GM18508 (cell line): ENCODE measurements around the gene MYG1.
"Not testable (repeated sequence)": the region's sequence is repeated elsewhere in the genome, so short reads cannot be mapped to it uniquely, and the experiment has no call there.

Experiments used
- ATAC-seq: cut with Tn5 transposase; IDR thresholded peaks from one replicate; pipeline ENCODE4 v1.9.1; 2021; ENCODE audit warnings: moderate number of reproducible peaks; ENCODE audit not compliant: insufficient read depth, unreplicated experiment

The MYG1 gene

GRCh38 chr12:53325511-53326061 is 26.1 kb downstream of the MYG1 start:
- ATAC-seq: no peak

DNA sequence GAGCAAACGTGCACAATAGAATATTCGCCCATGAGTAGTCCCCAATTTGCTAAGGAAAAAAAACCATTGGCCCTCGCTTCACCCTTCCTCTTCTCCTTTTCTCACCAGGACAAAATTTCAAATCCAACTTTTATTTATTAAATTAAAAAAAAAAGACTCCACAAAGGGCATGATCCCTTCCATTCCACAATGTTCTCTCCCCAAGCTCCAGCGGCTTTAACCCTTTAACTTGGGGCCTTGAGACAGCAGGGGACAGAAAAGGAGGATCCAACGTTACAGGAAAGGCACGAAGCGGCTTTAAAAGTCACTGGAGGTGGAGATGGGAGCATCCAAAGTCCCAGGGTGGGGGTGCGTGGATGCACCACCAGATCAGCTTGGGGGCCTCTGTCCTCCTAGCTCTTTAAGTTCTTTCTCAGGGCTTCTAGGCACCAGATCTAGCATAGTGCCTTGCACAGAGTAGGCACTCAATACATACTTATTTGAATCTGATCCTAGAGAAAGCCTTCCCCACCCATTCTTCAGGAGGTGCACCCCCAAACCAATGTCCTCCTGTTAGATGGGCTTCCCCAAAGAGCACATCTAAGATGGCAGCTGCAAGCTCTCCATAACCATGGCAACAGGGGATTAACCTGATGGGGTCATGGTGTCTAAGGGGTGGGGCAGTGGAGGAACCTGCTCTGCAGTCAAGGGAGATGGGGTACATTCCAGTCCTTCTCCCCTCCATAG is 27.1 kb downstream of the MYG1 start:
- no peak for ATAC-seq

GRCh38 chr12:53327435-53328042 is 28.0 kb downstream of the MYG1 start:
- ATAC-seq: no peak

DNA sequence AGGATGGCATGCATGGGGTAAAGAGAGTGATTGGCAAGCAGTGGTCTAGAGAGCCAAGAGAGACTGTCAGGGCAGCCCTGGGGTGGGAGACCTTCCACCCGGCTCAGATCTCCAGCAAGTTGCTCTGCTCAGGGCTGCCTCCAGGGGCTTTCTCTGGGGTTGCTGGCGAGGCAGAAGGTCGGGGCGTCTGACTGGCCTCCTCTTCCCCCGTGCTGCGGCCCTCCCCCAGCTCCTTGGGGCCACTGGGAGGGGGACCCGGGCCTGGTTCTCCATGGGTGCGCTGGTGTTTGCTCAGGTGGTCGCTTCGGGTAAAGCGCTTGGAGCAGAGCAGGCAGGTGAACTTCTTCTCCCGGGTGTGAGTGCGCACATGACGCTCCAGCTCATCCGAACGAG is 28.5 kb downstream of the MYG1 start:
- no peak for ATAC-seq

DNA sequence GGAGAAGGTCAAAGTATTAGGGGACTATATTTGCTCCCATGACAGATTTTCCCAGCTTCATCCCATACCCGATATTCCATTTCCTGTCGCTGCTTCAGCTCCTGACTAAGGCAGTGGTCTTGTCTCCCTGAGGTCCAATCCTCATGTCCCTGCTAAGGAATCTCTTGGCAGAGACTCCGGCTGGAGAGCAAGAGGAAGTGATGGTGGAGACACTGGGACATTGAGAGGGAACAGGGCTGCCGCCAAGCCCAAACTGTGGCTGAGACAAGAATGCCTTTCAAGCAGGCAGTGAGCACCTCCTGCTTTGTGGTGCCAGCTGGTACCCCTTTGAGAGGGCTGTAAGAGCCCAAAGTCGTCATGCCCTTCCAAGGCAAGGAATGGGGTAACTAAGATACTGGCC is 31.2 kb downstream of the MYG1 start:
- no peak for ATAC-seq

- not testable (repeated sequence) for ATAC-seq
These were observed 32.8 kb downstream of the MYG1 start for GRCh38 chr12:53332339-53332738.

DNA sequence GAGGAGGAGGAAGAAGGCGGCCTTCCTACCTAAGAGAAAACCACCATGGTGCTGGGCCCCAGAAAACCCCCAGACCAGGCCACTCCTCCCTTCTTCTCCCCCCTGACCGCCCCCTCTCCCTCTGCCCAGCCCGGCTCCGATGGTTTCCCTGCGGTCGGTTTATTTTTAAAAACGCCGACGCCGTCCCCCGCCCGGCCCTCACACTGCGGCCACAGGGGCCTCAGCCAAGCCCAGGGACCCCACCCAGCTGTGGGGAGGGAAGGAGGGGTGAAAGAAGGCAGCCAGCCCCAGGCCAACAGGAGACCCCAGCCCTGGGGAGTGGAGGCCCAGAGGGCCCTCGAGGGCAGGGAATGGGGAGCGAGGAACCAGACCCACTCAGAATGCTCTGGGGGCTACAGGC is 33.2 kb downstream of the MYG1 start:
- no peak for ATAC-seq

DNA sequence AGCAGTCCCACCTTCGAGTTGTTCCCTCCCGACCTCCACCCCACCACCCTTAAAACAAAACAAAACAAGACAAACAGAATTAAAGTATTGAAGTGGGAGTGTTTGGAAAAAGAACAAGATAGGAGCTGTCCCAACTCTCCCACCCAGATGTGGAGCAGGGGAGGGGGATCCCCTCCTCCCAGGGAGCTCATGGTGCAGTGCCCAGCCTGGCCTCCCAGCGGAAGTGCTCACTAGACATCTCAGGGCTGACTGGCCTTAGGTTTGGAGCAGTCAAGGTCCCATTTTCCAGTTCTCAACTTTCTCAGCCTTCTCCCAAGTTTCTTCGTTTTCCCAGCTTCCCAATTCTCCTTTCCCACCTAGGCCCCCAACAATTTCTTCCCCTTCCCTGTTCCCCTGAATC is 33.8 kb downstream of the MYG1 start:
- ATAC-seq: no peak

DNA sequence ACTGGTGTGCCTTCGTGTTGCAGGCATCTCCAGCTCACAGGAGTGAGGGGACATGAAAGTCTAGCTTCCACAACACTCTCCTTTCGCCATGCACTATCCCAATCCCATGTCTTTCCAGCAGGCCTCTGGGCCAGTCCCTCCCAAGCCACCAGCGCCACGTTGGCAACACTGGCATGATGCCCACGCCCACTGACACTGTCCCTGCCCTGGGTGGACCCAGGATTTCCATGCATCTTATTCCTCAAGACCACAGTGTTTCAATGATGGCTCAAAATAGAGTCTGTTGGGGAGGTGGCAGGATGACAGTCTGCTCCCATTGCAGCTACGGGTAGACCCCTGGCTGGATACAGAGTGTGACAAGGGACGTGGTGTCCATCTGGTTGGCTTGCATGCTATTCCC is 34.4 kb downstream of the MYG1 start:
- ATAC-seq: no peak

- no peak for ATAC-seq
These were observed 35.3 kb downstream of the MYG1 start for GRCh38 chr12:53334822-53335221.

GRCh38 chr12:53336181-53336681 is 36.7 kb downstream of the MYG1 start, which contains the start of gene SP7:
Gene SP7, minus strand, starts transcription at chr12:53336354. Its CDS starts 708 bp downstream, at chr12:53335646.
- ATAC-seq: no peak

- no peak for ATAC-seq
These were observed 38.5 kb downstream of the MYG1 start for GRCh38 chr12:53338017-53338416.

DNA sequence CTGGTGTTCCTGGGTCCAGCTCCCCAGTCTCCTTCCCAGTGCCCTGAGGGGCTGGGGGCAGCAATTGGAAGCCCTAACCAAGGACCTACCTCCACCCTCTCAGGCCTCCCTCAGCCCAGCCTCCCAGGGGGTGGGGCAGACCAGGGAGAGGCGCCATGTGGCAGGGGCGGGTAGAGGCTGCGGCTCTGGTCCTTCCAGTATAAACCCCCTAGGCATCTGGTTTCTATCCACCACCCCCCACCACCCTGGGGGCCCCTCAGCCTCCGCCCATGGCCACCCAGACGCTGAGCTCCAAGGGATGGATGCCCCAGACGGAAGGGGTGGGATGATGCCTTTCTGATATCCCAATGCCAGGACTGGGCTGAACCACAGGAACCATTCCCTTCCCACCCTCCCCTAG is 39.4 kb downstream of the MYG1 start:
- no peak for ATAC-seq

- no peak for ATAC-seq
These were observed 40.9 kb downstream of the MYG1 start for GRCh38 chr12:53340398-53340797.

GRCh38 chr12:53343449-53343848 is 44.0 kb downstream of the MYG1 start:
- no peak for ATAC-seq

DNA sequence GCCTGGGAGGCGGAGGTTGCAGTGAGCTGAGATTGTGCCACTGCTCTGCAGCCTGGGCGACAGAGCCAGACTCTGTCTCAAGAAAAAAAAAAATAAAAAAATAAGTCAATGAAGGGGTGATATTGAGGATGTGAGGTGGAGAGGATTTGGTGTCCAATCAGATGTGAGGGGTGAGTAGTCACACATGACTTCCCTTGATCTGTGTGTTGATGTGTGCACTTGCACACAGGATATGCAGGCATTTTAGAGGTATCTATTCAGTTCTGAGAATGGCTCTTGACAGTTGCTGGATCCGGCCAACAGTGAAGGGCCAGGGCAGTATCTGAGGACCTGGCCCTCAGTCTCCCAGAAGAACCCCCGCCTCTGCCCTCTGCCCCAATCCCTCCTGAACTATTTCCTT is 44.5 kb downstream of the MYG1 start:
- no peak for ATAC-seq

DNA sequence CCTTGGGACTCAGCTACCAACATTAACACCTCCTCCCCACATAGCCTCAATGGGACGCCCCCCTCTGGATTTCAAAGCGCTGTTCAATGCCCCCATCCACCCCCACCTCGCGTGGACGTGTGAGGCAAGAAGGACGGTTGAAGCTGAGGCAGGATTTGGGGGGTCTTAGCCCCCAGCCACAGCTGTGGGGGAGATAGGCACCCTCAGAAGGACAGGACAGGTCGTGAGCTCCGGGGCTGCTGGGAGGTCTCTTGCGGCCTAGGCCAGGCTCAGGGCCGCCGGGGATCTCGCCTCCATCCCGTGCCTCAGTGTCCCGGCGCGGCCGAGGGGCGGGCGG is 45.0 kb downstream of the MYG1 start:
- ATAC-seq: no peak

- no peak for ATAC-seq
These were observed 45.5 kb downstream of the MYG1 start for GRCh38 chr12:53344824-53345485.

DNA sequence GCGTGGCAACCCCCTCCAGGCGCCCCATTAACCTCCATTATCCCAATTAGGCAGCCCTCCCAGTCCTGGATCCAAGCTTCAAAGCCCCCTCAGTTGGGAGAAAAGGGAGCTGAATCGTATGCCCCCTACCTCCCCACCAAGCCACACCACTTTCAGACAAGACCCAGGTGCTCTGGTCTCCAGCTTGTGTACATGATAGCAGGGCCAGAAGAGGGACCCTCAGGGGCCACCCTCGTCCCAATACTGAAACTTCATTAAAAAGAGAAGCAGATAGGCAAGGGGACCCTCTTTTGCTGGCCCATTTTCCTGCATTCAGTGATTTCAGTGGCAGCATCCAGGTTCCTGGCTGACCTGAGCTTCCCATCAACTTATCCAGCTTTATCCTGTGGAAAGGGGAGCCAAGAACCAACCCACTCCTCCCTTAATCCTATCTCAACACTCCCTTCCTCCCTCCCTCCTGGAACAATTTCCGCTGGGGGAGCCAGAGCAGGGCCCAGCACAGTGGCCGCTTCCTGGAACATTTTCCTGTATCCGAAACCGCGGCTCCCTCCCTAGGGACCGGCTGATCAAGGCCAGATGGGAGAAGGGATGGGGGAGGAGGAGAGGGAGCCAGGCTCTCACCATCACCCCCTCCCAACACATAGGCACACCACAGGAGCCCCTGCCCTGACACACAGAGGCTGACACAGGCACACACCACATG is 46.1 kb downstream of the MYG1 start:
- no peak for ATAC-seq

DNA sequence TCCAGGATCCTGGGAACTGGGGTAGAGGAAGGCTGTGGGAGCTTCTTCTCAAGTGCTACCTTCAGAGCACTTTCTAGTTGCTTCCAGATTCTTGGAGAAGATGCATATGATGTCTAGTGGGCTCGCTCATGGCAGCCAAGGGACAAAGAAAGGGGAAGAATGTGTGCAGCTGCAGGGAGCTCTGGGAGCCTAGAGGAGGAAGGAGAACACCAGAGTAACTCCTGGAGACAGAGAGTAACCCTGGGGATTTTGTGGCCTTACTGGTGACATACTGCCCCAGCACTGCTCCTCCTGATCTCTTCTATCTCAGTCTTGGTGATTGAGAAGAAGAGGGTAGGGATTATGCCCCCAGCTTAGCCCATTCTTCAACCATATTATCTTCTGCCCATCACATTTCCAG is 47.0 kb downstream of the MYG1 start:
- no peak for ATAC-seq

DNA sequence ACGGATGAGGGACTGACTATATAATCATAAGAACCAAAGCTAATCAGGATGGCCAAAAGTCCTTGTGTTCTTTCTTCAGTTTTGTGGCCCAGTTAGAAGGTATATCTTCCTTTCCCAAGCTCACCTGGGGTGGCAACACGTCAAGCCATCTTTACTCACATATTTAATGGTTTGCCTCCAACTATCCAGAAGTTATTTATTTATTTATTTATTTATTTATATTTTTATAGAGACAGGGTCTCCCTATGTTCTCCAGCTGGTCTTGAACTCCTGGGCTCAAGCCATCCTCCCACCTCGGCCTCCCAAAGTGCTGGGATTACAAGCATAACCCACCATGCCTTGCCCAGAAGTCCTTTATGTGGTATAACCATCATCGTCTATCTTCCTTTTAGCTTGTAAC is 48.4 kb downstream of the MYG1 start:
- no peak for ATAC-seq
